Caco-2 (cell line): ENCODE results near the gene CITED4. TPM values are rescaled to one million over a fixed set of nuclear protein-coding genes. Genes with fewer than 3 reads are reported as not detected.

Experiments used
- Bru-seq: library from RNA; stranded (reverse); fragments of 400-500 nt; gene quantifications from one replicate; lab custom pipeline; 2021; lab: Mats Ljungman, UMichigan
- BruChase-seq, 2 experiments: library from RNA; stranded (reverse); fragments of 400-500 nt; gene quantifications; one replicate each; lab custom pipeline; 2021; lab: Mats Ljungman, UMichigan
- BruUV-seq: library from RNA; stranded (reverse); fragments of 400-500 nt; replicated peaks from 2 replicates; lab custom pipeline; 2021; lab: Mats Ljungman, UMichigan
- CTCF ChIA-PET: fragments of 300-600 bp; sonication (Branson Sonifier 250); formaldehyde crosslinking; loops from one replicate; lab custom pipeline; 2022; ENCODE audit warnings: antibody characterized with exemption; lab: Charles Lee
- POLR2A ChIA-PET: fragments of 300-600 bp; sonication (Branson Sonifier 250); formaldehyde crosslinking; loops from one replicate; lab custom pipeline; 2022; ENCODE audit warnings: antibody characterized with exemption; lab: Charles Lee
- DNase-seq, 2 experiments: peaks; one replicate each; pipeline versions ENCODE4 v3.0.0 to v3.0.0-alpha.2; 2020 to 2022
- H3K27me3 ChIP-seq: replicated peaks from 2 replicates; pipeline ENCODE4 v1.6.0; 2011; ENCODE audit warnings: low read length; ENCODE audit not compliant: control insufficient read depth, insufficient read depth
- H3K36me3 ChIP-seq: 2 replicates; pipeline ENCODE4 v1.5.1; 2011; ENCODE audit warnings: low read length; ENCODE audit not compliant: control insufficient read depth, insufficient read depth
- H3K4me1 ChIP-seq: fragments of 250-450 bp; sonication (Bioruptor Pico); 2 replicates; pipeline ENCODE4 v1.5.1; 2020; ENCODE audit warnings: mild to moderate bottlenecking
- H3K4me3 ChIP-seq: 2 replicates; pipeline ENCODE4 v1.5.1; 2011; ENCODE audit warnings: low read depth, mild to moderate bottlenecking, control low read depth, low read length
- H3K9me3 ChIP-seq: fragments of 250-450 bp; sonication (Bioruptor Pico); 2 replicates; pipeline ENCODE4 v1.5.1; 2020; ENCODE audit warnings: mild to moderate bottlenecking, moderate library complexity
- H3K27ac Mint-ChIP-seq: one replicate; pipeline ENCODE4 v1.8.0; 2022; ENCODE audit warnings: mixed read lengths; ENCODE audit not compliant: unreplicated experiment
- H3K27me3 Mint-ChIP-seq: one replicate; pipeline ENCODE4 v1.8.0; 2022; ENCODE audit warnings: mixed read lengths; ENCODE audit not compliant: insufficient read depth, unreplicated experiment
- H3K36me3 Mint-ChIP-seq: one replicate; pipeline ENCODE4 v1.8.0; 2022; ENCODE audit warnings: mild to moderate bottlenecking, mixed read lengths; ENCODE audit not compliant: insufficient read depth, unreplicated experiment
- H3K4me1 Mint-ChIP-seq: one replicate; pipeline ENCODE4 v1.8.0; 2022; ENCODE audit warnings: low read depth, mixed read lengths; ENCODE audit not compliant: unreplicated experiment
- H3K4me3 Mint-ChIP-seq: one replicate; pipeline ENCODE4 v1.8.0; 2022; ENCODE audit warnings: mild to moderate bottlenecking, moderate library complexity, mixed read lengths; ENCODE audit not compliant: unreplicated experiment
- H3K9me3 Mint-ChIP-seq: one replicate; pipeline ENCODE4 v1.8.0; 2022; ENCODE audit warnings: mixed read lengths; ENCODE audit not compliant: unreplicated experiment
- CTCF ChIP-seq, 2 experiments: fragments of 200-600 bp in 1 of 2; IDR thresholded peaks; 1 replicate in 1 of 2; 2 replicates in 1 of 2; pipeline versions ENCODE4 v1.5.1 to v1.8.0; 2011 to 2022; ENCODE audit warnings: antibody characterized with exemption in 1 of 2, control low read depth in 1 of 2, inconsistent platforms in 1 of 2, low read depth in 1 of 2, low read length in 1 of 2, mild to moderate bottlenecking in 1 of 2, moderate library complexity in 1 of 2; ENCODE audit not compliant: insufficient read depth in 1 of 2, severe bottlenecking in 1 of 2, unreplicated experiment in 1 of 2
- intact Hi-C: fragments of 100-400 bp; cut with micrococcal nuclease; formaldehyde crosslinking; loops from one replicate; pipeline ENCODE4 v1.10.0; 2022; ENCODE audit not compliant: unreplicated experiment
- long read RNA-seq: library from polyadenylated mRNA; stranded (forward); transcript quantifications from one replicate; pipeline ENCODE4 v2.0.0, GENCODE V29; 2022
- total RNA-seq: library from RNA; stranded (reverse); gene quantifications from 2 replicates; pipeline ENCODE4 v1.2.3, GENCODE V29; 2022

The CITED4 gene
- 17.8 and 19.5 TPM in 2 replicates for total RNA-seq
- percentile 53 among the genes with signal in this experiment for Bru-seq, nascent RNA
- percentile 66 among the genes with signal in this experiment for BruChase-seq, experiment 1, labeled RNA remaining after a 2-hour chase
- BruChase-seq, experiment 2, labeled RNA remaining after a 6-hour chase = percentile 63 among the genes with signal in this experiment
- long read RNA-seq, transcript CITED4-201 (1 exons, 1,316 nt) = major isoform, 56 of 56 reads
- long read RNA-seq, partial matches to known transcripts = 0 of 56 reads
- long read RNA-seq, other reads (novel, unspliced or antisense) = 0 of 56 reads

- BruUV-seq = TSS peak; percentile 86
- no peaks in the 10 kb centered on the region for H3K9me3 Mint-ChIP-seq
- peak within 1 kb of the TSS; percentile 94 for H3K27ac Mint-ChIP-seq
- no peaks in the 10 kb centered on the region for H3K36me3 ChIP-seq
- ChIA-PET POLR2A (interaction anchor here (0.5 to 1.4 kb wide), 7 partner anchors 74 to 171 kb away, joined by 3 to 15 read pairs (median 3); partner anchors contain the start of genes CTPS1 and NFYC), CTCF (interaction anchor here (0.6 to 2.0 kb wide), 5 partner anchors 48 to 89 kb away, joined by 3 to 35 read pairs (median 4); no protein-coding TSS in a partner anchor)
- H3K27me3 ChIP-seq = no peaks in the 10 kb centered on the region
- TF ChIP-seq CTCF (IDR thresholded peaks at IDR 0.05; ENCODE audit: insufficient read depth in 1 of 2, low read depth in 1 of 2, low read length in 1 of 2, severe bottlenecking in 1 of 2, unreplicated experiment in 1 of 2) = peak in 1 of 2 experiments; percentile 23
- H3K4me3 ChIP-seq = peak within 1 kb of the TSS; percentile 52
- H3K4me1 Mint-ChIP-seq = peaks cover 8% of the 10 kb centered on the region
- intact Hi-C loops = loop anchor here (1.0 kb wide), 2 partner anchors 90 to 115 kb away; no protein-coding TSS in a partner anchor
- peak within 1 kb of the TSS; percentile 84 for H3K4me3 Mint-ChIP-seq
- peaks cover 6% of the 10 kb centered on the region for H3K36me3 Mint-ChIP-seq
- H3K4me1 ChIP-seq = peaks cover 29% of the 10 kb centered on the region
- DNase-seq = peak; percentile 92 to 93
- no peaks in the 10 kb centered on the region for H3K9me3 ChIP-seq
- H3K27me3 Mint-ChIP-seq = no peaks in the 10 kb centered on the region
Measured at GRCh38 chr1:40862008-40862863, at the start of gene CITED4. CITED4 (minus strand) TSS chr1:40862363; CDS start chr1:40862127, 236 bp downstream.

GRCh38 chr1:40911105-40911504, 48.9 kb upstream of the CITED4 start:
- Histone ChIP-seq H3K27me3 (no peaks in the 10 kb centered on the region), H3K4me3 (no peak overlapping the region), H3K4me1 (no peaks in the 10 kb centered on the region), H3K9me3 (no peaks in the 10 kb centered on the region), H3K36me3 (no peaks in the 10 kb centered on the region)
- no peaks in the 10 kb centered on the region for H3K36me3 Mint-ChIP-seq
- H3K27me3 Mint-ChIP-seq = no peaks in the 10 kb centered on the region
- ChIA-PET CTCF (no interaction called here), POLR2A (no interaction called here)
- H3K4me1 Mint-ChIP-seq = no peaks in the 10 kb centered on the region
- no peak for DNase-seq
- no peak overlapping the region for H3K4me3 Mint-ChIP-seq
- intact Hi-C loops = no loop called here
- TF ChIP-seq CTCF (IDR thresholded peaks at IDR 0.05; ENCODE audit: insufficient read depth in 1 of 2, low read depth in 1 of 2, low read length in 1 of 2, severe bottlenecking in 1 of 2, unreplicated experiment in 1 of 2) = no peak
- no peaks in the 10 kb centered on the region for H3K9me3 Mint-ChIP-seq
- BruUV-seq = no TSS peak
- H3K27ac Mint-ChIP-seq = no peak overlapping the region

- intact Hi-C loops = no loop called here
- H3K4me3 Mint-ChIP-seq = no peak overlapping the region
- Histone ChIP-seq H3K4me3 (no peak overlapping the region), H3K9me3 (no peaks in the 10 kb centered on the region), H3K27me3 (no peaks in the 10 kb centered on the region), H3K36me3 (no peaks in the 10 kb centered on the region), H3K4me1 (no peaks in the 10 kb centered on the region)
- H3K27ac Mint-ChIP-seq = no peak overlapping the region
- no peak for DNase-seq
- H3K4me1 Mint-ChIP-seq = no peaks in the 10 kb centered on the region
- ChIA-PET CTCF (no interaction called here), POLR2A (no interaction called here)
- no peaks in the 10 kb centered on the region for H3K27me3 Mint-ChIP-seq
- TF ChIP-seq CTCF (IDR thresholded peaks at IDR 0.05; ENCODE audit: insufficient read depth in 1 of 2, low read depth in 1 of 2, low read length in 1 of 2, severe bottlenecking in 1 of 2, unreplicated experiment in 1 of 2) = no peak
- H3K36me3 Mint-ChIP-seq = no peaks in the 10 kb centered on the region
- H3K9me3 Mint-ChIP-seq = no peaks in the 10 kb centered on the region
- BruUV-seq = no TSS peak
Measured at GRCh38 chr1:40909281-40909680, 47.1 kb upstream of the CITED4 start.
